Measurements from ENCODE around the gene DISP3.

GRCh38 chr1:11529763-11530730, 51.1 kb downstream of the DISP3 start:
- TF ChIP-seq CTCF (IDR thresholded peaks at IDR 0.05) (no peak), POLR2A (IDR thresholded peaks at IDR 0.05) (no peak)

Measured in thyroid gland (tissue), 4 donors.